ENCODE results near the gene UGT1A6. TPM values are rescaled to one million over a fixed set of nuclear protein-coding genes. Genes with fewer than 3 reads are reported as not detected.

UGT1A6 gene
- total and polyA plus RNA-seq, 2 donors (not counting 3 experiments of a cell fraction or from before 2014, with no cell fraction given): not detected

GRCh38 chr2:233820774-233821105 lies 128.1 kb downstream of the UGT1A6 start:
- Histone ChIP-seq H4K20me1 (replicated peaks; ENCODE audit: control insufficient read depth, extremely low read depth, insufficient read depth, low read length) (no peaks in the 10 kb centered on the region), H3K27ac (ENCODE audit: insufficient read depth, low read depth, low read length) (no peak overlapping the region), H2AFZ (ENCODE audit: low read depth, low read length) (no peak overlapping the region), H3K27me3 (ENCODE audit: control insufficient read depth in 2 of 2, insufficient read depth in 2 of 2, low read length in 2 of 2) (no peaks in the 10 kb centered on the region), H3K9ac (replicated peaks; ENCODE audit: extremely low read depth, insufficient read depth, low read length) (no peak overlapping the region), H3K79me2 (ENCODE audit: control insufficient read depth, insufficient read depth, low read length) (no peaks in the 10 kb centered on the region), H3K36me3 (ENCODE audit: control insufficient read depth in 2 of 2, extremely low read depth in 1 of 2, insufficient read depth in 2 of 2, low read length in 2 of 2) (no peaks in the 10 kb centered on the region), H3K9me3 (replicated peaks; ENCODE audit: control insufficient read depth, insufficient read depth, low read length) (no peaks in the 10 kb centered on the region), H3K4me2 (ENCODE audit: insufficient read depth, low read length) (no peak overlapping the region), H3K9me1 (replicated peaks; ENCODE audit: control insufficient read depth, extremely low read depth, insufficient read depth, low read length) (no peaks in the 10 kb centered on the region), H3K4me3 (replicated peaks in 1 of 3; ENCODE audit: insufficient read depth in 1 of 3, low read depth in 1 of 3, low read length in 3 of 3) (no peak overlapping the region), H3K4me1 (ENCODE audit: control insufficient read depth, extremely low read depth, insufficient read depth, low read length) (no peaks in the 10 kb centered on the region)
- TF ChIP-seq EZH2 (IDR thresholded peaks at IDR 0.05; ENCODE audit: borderline replicate concordance, low read depth, low read length, severe bottlenecking) (no peak), FOS (IDR thresholded peaks at IDR 0.05; ENCODE audit: borderline replicate concordance, insufficient read depth, low read length) (no peak), MAX (IDR thresholded peaks at IDR 0.05; ENCODE audit: insufficient read depth, insufficient read length) (no peak), GATA2 (IDR thresholded peaks at IDR 0.05; ENCODE audit: insufficient read depth, insufficient read length, low read depth, low read length) (no peak), POLR2A (IDR thresholded peaks at IDR 0.05; ENCODE audit: low read depth, low read length) (no peak), POLR2AphosphoS5 (IDR thresholded peaks at IDR 0.05; ENCODE audit: insufficient read depth, low read depth, low read length) (no peak), JUN (IDR thresholded peaks at IDR 0.05; ENCODE audit: borderline replicate concordance, insufficient read depth, insufficient read length, low read depth) (no peak), MYC (IDR thresholded peaks at IDR 0.05; ENCODE audit: low read depth, low read length) (no peak)
- TF ChIP-seq, protein P1, sequence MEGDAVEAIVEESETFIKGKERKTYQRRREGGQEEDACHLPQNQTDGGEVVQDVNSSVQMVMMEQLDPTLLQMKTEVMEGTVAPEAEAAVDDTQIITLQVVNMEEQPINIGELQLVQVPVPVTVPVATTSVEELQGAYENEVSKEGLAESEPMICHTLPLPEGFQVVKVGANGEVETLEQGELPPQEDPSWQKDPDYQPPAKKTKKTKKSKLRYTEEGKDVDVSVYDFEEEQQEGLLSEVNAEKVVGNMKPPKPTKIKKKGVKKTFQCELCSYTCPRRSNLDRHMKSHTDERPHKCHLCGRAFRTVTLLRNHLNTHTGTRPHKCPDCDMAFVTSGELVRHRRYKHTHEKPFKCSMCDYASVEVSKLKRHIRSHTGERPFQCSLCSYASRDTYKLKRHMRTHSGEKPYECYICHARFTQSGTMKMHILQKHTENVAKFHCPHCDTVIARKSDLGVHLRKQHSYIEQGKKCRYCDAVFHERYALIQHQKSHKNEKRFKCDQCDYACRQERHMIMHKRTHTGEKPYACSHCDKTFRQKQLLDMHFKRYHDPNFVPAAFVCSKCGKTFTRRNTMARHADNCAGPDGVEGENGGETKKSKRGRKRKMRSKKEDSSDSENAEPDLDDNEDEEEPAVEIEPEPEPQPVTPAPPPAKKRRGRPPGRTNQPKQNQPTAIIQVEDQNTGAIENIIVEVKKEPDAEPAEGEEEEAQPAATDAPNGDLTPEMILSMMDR (IDR thresholded peaks at IDR 0.05; ENCODE audit: extremely low read depth in 1 of 2, insufficient read depth in 1 of 2, low read depth in 1 of 2, low read length in 2 of 2): no peak
- intact Hi-C loops (cut with micrococcal nuclease): no loop called here
- BruUV-seq (replicated peaks): no TSS peak
- no peak for FAIRE-seq
- dilution Hi-C loops (cut with MboI; ENCODE audit: extremely low pct_ligation_motif_present, low sequenced_read_pairs): no loop called here
- DNase-seq (ENCODE audit: low read depth, low spot score): no peak
- POLR2A ChIA-PET: no interaction called here
- CTCF ChIA-PET: no interaction called here
